OCI-LY3 (cell line): Measurements from ENCODE around the gene LMTK2.

Experiments used
- H2AFZ ChIP-seq: fragments of 200-600, 300-600 bp; shearing (Covaris generic); 2 replicates; pipeline ENCODE4 v1.6.0; 2014; ENCODE audit warnings: antibody characterized with exemption, low read depth, low read length
- H3K27ac ChIP-seq: fragments of 200-600, 300-600 bp; sonication (generic); 2 replicates; pipeline ENCODE4 v1.5.1; 2014; ENCODE audit warnings: mild to moderate bottlenecking, low read length, moderate library complexity, mixed read lengths
- H3K27me3 ChIP-seq: fragments of 200-600, 300-600 bp; sonication (generic); 2 replicates; pipeline ENCODE4 v1.6.1; 2014; ENCODE audit warnings: low read depth, low read length, mixed read lengths
- H3K36me3 ChIP-seq: fragments of 200-600, 300-600 bp; sonication (generic); replicated peaks from 2 replicates; pipeline ENCODE3; 2014; ENCODE audit warnings: low read depth, low read length, mixed read lengths
- H3K4me1 ChIP-seq: fragments of 300-600, 200-600 bp; sonication (generic); 2 replicates; pipeline ENCODE4 v1.6.1; 2014; ENCODE audit warnings: low read length, mixed read lengths
- H3K4me2 ChIP-seq: fragments of 200-600, 300-600 bp; sonication (generic); 2 replicates; pipeline ENCODE4 v1.6.1; 2014; ENCODE audit warnings: low read length, mixed read lengths
- H3K4me3 ChIP-seq: fragments of 300-600, 200-600 bp; sonication (generic); 2 replicates; pipeline ENCODE4 v1.5.1; 2014; ENCODE audit warnings: antibody characterized with exemption, mild to moderate bottlenecking, low read length, moderate library complexity
- H3K79me2 ChIP-seq: fragments of 300-600, 200-600 bp; shearing (Covaris generic); 2 replicates; pipeline ENCODE4 v1.6.1; 2014; ENCODE audit warnings: mild to moderate bottlenecking, low read length, mixed read lengths
- H3K9ac ChIP-seq: fragments of 300-600, 200-600 bp; shearing (Covaris generic); 2 replicates; pipeline ENCODE4 v1.6.0; 2014; ENCODE audit warnings: mild to moderate bottlenecking, low read length, moderate library complexity
- H3K9me3 ChIP-seq: fragments of 200-600, 300-600 bp; shearing (Covaris generic); 2 replicates; pipeline ENCODE4 v1.6.1; 2014; ENCODE audit warnings: low read length, mixed read lengths; ENCODE audit not compliant: insufficient read depth
- H4K20me1 ChIP-seq: fragments of 200-600, 300-600 bp; sonication (generic); 2 replicates; pipeline ENCODE4 v1.6.1; 2016; ENCODE audit warnings: low read length, mixed read lengths; ENCODE audit not compliant: insufficient read depth
- CTCF ChIP-seq: fragments of 200-600, 300-600 bp; sonication (generic); IDR thresholded peaks from 2 replicates; pipeline ENCODE4 v1.5.1; 2014; ENCODE audit warnings: antibody characterized with exemption, low read length, low read depth
- EZH2phosphoT487 ChIP-seq: fragments of 200-600 bp; shearing (Covaris generic); IDR thresholded peaks from 2 replicates; pipeline ENCODE4 v1.6.1; 2018; ENCODE audit warnings: antibody characterized with exemption, mixed run types, low read depth

The LMTK2 gene

GRCh38 chr7:98249106-98249505 lies 142.4 kb downstream of the LMTK2 start:
- Histone ChIP-seq H3K79me2 (peaks cover 7% of the 10 kb centered on the region), H3K9ac (no peak overlapping the region), H3K4me2 (peak overlapping the region; percentile 5; the same call in 1 of the 2 replicates), H3K36me3 (no peaks in the 10 kb centered on the region), H3K4me3 (no peak overlapping the region), H2AFZ (no peak overlapping the region), H3K4me1 (peaks cover 19% of the 10 kb centered on the region), H3K27ac (no peak overlapping the region), H3K9me3 (no peaks in the 10 kb centered on the region), H4K20me1 (no peaks in the 10 kb centered on the region), H3K27me3 (no peaks in the 10 kb centered on the region)
- TF ChIP-seq EZH2phosphoT487 (no peak), CTCF (no peak)

- H3K9me3 ChIP-seq, result no peaks in the 10 kb centered on the region
These were observed 144.1 kb downstream of the LMTK2 start for GRCh38 chr7:98250789-98251188.

GRCh38 chr7:98251231-98251600 lies 144.6 kb downstream of the LMTK2 start:
- H3K9me3 ChIP-seq, result no peaks in the 10 kb centered on the region
- H2AFZ ChIP-seq, result peak overlapping the region; percentile 95; the same call in 1 of the 2 replicates
- peaks cover 19% of the 10 kb centered on the region for H3K4me1 ChIP-seq
- H3K79me2 ChIP-seq, result peaks cover 7% of the 10 kb centered on the region
- no peak for TF ChIP-seq EZH2phosphoT487
- TF ChIP-seq CTCF, result no peak
- no peak overlapping the region for H3K27ac ChIP-seq
- H4K20me1 ChIP-seq, result no peaks in the 10 kb centered on the region
- peak overlapping the region; percentile 61 for H3K9ac ChIP-seq
- peak overlapping the region; percentile 89 for H3K4me3 ChIP-seq
- H3K36me3 ChIP-seq, result no peaks in the 10 kb centered on the region
- H3K27me3 ChIP-seq, result no peaks in the 10 kb centered on the region
- H3K4me2 ChIP-seq, result peak overlapping the region; percentile 91

More at GRCh38 chr7:98250789-98251188, 144.1 kb downstream of the LMTK2 start:
- H3K27ac ChIP-seq, result no peak overlapping the region
- peak overlapping the region; percentile 91 for H3K4me2 ChIP-seq
- H3K4me1 ChIP-seq, result peaks cover 19% of the 10 kb centered on the region
- peaks cover 7% of the 10 kb centered on the region for H3K79me2 ChIP-seq
- H3K4me3 ChIP-seq, result peak overlapping the region; percentile 89
- no peaks in the 10 kb centered on the region for H4K20me1 ChIP-seq
- H2AFZ ChIP-seq, result no peak overlapping the region
- no peak for TF ChIP-seq CTCF
- TF ChIP-seq EZH2phosphoT487, result no peak
- no peaks in the 10 kb centered on the region for H3K27me3 ChIP-seq
- H3K36me3 ChIP-seq, result no peaks in the 10 kb centered on the region
- 0 out of 2 replicates have a peak overlapping the region, but pooled peaks have one; percentile 61 for H3K9ac ChIP-seq

GRCh38 chr7:98251601-98252424 lies 145.2 kb downstream of the LMTK2 start, which contains the start of gene TECPR1:
TSS of gene TECPR1 (minus strand) at chr7:98252232. CDS start at chr7:98246146, 6,086 bp downstream.
- TF ChIP-seq EZH2phosphoT487 (no peak), CTCF (no peak)
- Histone ChIP-seq H3K4me2 (peak within 1 kb of the TSS; percentile 91), H3K36me3 (no peaks in the 10 kb centered on the region), H3K79me2 (peaks cover 7% of the 10 kb centered on the region), H3K4me3 (peak within 1 kb of the TSS; percentile 89), H3K27me3 (no peaks in the 10 kb centered on the region), H3K9ac (peak within 1 kb of the TSS; percentile 61), H4K20me1 (no peaks in the 10 kb centered on the region), H2AFZ (peak within 1 kb of the TSS; percentile 95), H3K9me3 (no peaks in the 10 kb centered on the region), H3K4me1 (peaks cover 19% of the 10 kb centered on the region), H3K27ac (no peak within 1 kb of the TSS)
